SIG-M5 (cell line): ENCODE results near the gene CPM.
"Not testable (repeated sequence)": the region's sequence is repeated elsewhere in the genome, so short reads cannot be mapped to it uniquely, and the experiment has no call there.

Experiments used
- DNase-seq: peaks from one replicate; lab custom pipeline; 2025; lab: John Stamatoyannopoulos, UW

CPM gene

GRCh38 chr12:68806488-68807237 is 126.3 kb downstream of the CPM start:
- DNase-seq, result no peak

GRCh38 chr12:68805592-68806120 is 127.3 kb downstream of the CPM start:
- no peak for DNase-seq

DNA sequence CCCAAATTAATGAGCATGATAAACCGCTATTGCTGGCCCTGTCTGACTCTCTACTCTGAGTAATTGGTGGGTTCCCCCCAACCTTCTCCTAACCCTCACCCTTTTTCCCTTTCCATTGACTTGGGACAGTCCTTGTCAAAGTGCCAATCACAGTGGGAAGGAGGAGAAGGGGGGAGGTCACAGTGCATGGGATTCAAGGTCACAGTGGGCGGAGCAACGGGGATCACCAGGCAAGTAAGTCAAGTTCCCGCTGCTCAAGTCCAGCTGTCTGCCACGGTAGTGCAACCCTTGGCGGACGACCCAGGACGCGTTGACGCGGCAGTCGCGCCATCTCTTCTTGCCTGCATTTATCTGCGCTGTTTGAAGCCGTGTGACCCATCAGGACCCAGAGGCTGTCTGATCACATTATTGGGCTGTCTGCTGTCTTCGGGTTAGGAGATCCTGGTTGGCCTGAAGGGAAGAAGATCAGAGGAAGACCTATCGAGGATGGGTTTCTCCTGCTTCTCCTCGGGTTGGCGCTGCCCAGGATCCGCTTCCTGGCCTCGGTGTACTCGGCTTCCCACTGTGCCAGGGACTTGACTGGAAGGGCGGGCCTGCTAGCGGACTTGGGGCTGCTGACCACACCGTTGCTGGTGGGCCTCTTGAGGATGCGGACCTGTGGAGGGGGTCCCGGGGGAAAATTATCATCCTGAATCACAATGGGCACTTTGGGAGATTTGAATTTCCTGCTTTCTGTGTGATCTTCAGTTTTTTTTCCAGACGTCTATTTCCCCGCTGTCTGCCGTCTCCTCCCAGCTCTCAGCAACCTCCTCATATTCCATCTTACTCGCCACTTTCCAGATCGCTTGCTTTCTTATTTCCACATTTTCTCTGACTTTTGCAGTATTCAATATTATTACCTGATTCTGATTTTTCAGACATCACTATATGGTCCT is 128.0 kb downstream of the CPM start:
- DNase-seq, result no peak

DNA sequence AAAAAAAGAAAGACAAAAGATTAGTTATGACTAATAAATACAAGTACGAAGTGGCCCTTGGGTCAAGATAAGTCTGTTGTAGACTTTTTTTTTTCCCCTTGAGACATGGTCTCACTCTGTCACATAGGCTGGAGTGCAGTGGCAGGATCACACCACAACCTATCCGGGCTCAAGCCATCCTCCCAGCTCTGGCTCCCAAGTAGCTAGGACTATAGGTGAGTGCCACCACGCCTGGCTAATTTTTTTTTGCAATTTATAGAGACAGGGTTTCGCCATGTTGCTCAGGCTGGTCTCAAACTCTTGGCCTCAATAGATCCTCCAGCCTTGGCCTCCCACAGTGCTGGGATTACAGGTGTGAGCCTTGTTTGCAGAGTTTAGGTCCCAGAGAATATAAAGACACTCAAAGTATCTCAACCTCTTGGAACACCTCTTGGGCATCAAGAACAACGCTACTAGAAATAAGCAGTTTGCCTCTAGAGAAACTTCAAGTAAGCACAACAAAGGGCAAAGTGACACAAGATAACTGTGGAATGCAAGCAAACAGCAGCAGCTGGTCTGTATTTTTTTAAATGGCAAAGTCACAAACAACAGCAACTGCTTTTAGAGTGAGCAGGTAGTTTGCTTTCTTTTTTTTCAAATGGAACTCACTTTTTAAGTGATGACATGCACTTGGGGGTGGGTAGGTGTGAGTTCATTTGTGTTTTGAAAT is 128.9 kb downstream of the CPM start:
- DNase-seq, result no peak

DNA sequence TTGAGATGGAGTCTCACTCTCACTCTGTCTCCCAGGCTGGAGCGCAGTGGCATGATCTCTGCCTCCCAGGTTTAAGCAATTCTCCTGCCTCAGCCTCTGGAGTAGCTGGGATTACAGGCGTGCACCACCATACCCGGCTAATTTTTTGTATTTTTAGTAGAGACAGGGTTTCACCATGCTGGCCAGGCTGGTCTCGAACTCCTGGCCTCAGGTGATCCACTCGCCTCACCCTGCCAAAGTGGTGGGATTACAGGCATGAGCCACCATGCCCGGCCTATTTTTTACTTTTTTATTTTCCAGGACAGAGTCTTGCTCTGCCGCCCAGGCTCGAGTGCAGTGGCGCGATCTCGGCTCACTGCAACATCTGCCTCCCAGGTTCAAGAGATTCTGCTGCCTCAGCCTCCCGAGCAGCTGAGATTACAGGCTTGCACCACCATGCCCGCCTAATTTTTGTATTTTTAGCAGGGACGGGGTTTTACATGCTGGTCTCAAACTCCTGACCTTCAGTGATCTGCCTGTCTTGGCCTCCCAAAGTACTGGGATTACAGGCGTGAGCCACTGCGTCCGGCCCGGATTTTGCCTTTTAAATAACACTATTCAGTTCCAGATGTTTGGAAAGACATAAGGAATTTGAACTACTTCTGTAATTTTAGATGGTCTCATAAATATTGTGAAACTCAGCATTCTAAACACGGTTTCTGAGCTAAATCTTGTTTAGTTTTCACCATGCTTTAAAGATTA is 129.9 kb downstream of the CPM start:
- DNase-seq, result not testable (repeated sequence)

DNA sequence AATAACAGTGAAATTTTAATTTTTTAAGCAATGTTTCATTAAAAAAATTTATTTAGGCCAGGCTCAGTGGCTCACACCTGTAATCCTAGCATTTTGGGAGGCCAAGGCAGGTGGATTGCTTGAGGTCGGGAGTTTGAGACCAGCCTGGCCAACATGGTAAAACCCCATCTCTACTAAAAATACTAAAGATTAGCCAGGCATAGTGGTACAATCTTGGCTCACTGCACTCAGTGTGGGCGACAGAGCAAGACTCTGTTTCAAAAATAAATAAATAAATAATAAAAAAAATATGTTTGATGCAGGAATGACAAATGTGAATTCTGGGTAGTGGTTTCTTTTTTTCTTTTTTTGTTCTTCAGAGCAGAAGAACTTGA is 130.6 kb downstream of the CPM start:
- DNase-seq, result not testable (repeated sequence)
